GM19239 (cell line): Measurements from ENCODE around the gene ENO3.

Source experiments
- DNase-seq: peaks from one replicate; pipeline ENCODE4 v3.0.0; 2011; ENCODE audit warnings: low spot score; ENCODE audit not compliant: insufficient read length
- FAIRE-seq: peaks from 2 replicates; lab custom pipeline; 2011; peaks lifted over from hg19 to GRCh38; lab: Jason Lieb, UNC

ENO3 gene

GRCh38 chr17:4969551-4970173, 18.7 kb downstream of the ENO3 start:
- DNase-seq (no peak), FAIRE-seq (no peak)

- FAIRE-seq, result no peak
- DNase-seq, result no peak
These were observed 19.4 kb downstream of the ENO3 start for GRCh38 chr17:4970273-4970672.

GRCh38 chr17:4971826-4972225, 20.9 kb downstream of the ENO3 start:
- DNase-seq (no peak), FAIRE-seq (no peak)

GRCh38 chr17:4972322-4972721, 21.4 kb downstream of the ENO3 start:
- no peak for FAIRE-seq

GRCh38 chr17:4972752-4973151, 21.8 kb downstream of the ENO3 start:
- DNase-seq, result no peak
- FAIRE-seq, result no peak

More at GRCh38 chr17:4972322-4972721, 21.4 kb downstream of the ENO3 start:
- no peak for DNase-seq

- FAIRE-seq, result no peak
- no peak for DNase-seq
These were observed 22.6 kb downstream of the ENO3 start for GRCh38 chr17:4973256-4974114.

GRCh38 chr17:4974115-4974670, 23.3 kb downstream of the ENO3 start:
- no peak for FAIRE-seq
- DNase-seq, result no peak

GRCh38 chr17:4978726-4979125, 27.8 kb downstream of the ENO3 start:
- FAIRE-seq, result no peak
- no peak for DNase-seq

- FAIRE-seq (peak; percentile 81), DNase-seq (peak; percentile 54)
These were observed 29.8 kb downstream of the ENO3 start for GRCh38 chr17:4980644-4981216.

GRCh38 chr17:4982305-4982704, 31.4 kb downstream of the ENO3 start:
- FAIRE-seq, result no peak

GRCh38 chr17:4986403-4986802, 35.5 kb downstream of the ENO3 start:
- FAIRE-seq (peak; percentile 57), DNase-seq (no peak)

More at GRCh38 chr17:4982305-4982704, 31.4 kb downstream of the ENO3 start:
- no peak for DNase-seq

- FAIRE-seq (peak; percentile 91), DNase-seq (peak; percentile 70)
These were observed 36.2 kb downstream of the ENO3 start, which contains the start of gene CAMTA2 for GRCh38 chr17:4986951-4987766. TSS of gene CAMTA2 (minus strand) at chr17:4987675. CDS start at chr17:4986222, 1,453 bp downstream.

GRCh38 chr17:4987767-4988567, 37.0 kb downstream of the ENO3 start:
- DNase-seq (no peak), FAIRE-seq (peak; percentile 73)

- no peak for FAIRE-seq
- no peak for DNase-seq
These were observed 43.2 kb downstream of the ENO3 start for GRCh38 chr17:4994081-4994595.

GRCh38 chr17:4997302-4998026, 46.5 kb downstream of the ENO3 start, which contains the start of the genes INCA1 and KIF1C:
TSS of gene INCA1 (minus strand) at chr17:4997522. CDS start at chr17:4994437, 3,085 bp downstream.
TSS of gene KIF1C (plus strand) at chr17:4997950. CDS start at chr17:5000247, 2,297 bp downstream.
- FAIRE-seq, result peak; percentile 86
- peak; percentile 96 for DNase-seq

- FAIRE-seq (no peak), DNase-seq (peak; percentile 44)
These were observed 47.3 kb downstream of the ENO3 start for GRCh38 chr17:4998027-4998731.

GRCh38 chr17:4998732-4999429, 48.0 kb downstream of the ENO3 start:
- FAIRE-seq (peak; percentile 91), DNase-seq (no peak)
